Measurements from ENCODE around the gene VPS37B.

VPS37B gene

GRCh38 chr12:122848471-122849351 is 47.2 kb downstream of the VPS37B start:
- no peak for DNase-seq (ENCODE audit: low read depth)
- no peak overlapping the region for H3K4me3 ChIP-seq (ENCODE audit: low read depth, low read length)
- TF ChIP-seq, protein P1, sequence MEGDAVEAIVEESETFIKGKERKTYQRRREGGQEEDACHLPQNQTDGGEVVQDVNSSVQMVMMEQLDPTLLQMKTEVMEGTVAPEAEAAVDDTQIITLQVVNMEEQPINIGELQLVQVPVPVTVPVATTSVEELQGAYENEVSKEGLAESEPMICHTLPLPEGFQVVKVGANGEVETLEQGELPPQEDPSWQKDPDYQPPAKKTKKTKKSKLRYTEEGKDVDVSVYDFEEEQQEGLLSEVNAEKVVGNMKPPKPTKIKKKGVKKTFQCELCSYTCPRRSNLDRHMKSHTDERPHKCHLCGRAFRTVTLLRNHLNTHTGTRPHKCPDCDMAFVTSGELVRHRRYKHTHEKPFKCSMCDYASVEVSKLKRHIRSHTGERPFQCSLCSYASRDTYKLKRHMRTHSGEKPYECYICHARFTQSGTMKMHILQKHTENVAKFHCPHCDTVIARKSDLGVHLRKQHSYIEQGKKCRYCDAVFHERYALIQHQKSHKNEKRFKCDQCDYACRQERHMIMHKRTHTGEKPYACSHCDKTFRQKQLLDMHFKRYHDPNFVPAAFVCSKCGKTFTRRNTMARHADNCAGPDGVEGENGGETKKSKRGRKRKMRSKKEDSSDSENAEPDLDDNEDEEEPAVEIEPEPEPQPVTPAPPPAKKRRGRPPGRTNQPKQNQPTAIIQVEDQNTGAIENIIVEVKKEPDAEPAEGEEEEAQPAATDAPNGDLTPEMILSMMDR (IDR thresholded peaks at IDR 0.05; ENCODE audit: insufficient read depth, low read depth, low read length, missing control alignments): no peak

- TF ChIP-seq, protein P1 (IDR thresholded peaks at IDR 0.05; ENCODE audit: insufficient read depth, low read depth, low read length, missing control alignments): no peak
- no peak for DNase-seq (ENCODE audit: low read depth)
- no peak overlapping the region for H3K4me3 ChIP-seq (ENCODE audit: low read depth, low read length)
Measured at GRCh38 chr12:122847921-122848421, 48.0 kb downstream of the VPS37B start.

DNA sequence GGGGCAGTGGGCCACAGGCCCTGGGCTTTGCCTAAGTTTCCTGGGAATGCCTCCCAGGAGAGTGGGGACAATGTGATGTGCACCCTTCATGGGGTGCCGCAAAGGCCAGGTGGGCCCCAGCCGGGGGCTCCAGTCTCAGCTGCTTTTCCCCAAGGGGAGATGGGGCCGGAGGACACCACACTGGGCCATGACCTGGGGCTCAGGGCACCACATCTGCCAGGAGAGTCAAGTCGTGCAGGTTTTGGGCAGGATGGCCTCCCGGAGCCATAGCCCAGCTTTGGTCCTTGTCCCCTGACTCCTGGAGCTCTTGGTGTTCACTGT is 48.4 kb downstream of the VPS37B start:
- TF ChIP-seq, protein P1 (IDR thresholded peaks at IDR 0.05; ENCODE audit: insufficient read depth, low read depth, low read length, missing control alignments): no peak

GRCh38 chr12:122846622-122847515 is 49.1 kb downstream of the VPS37B start:
- TF ChIP-seq, protein P1 (IDR thresholded peaks at IDR 0.05; ENCODE audit: insufficient read depth, low read depth, low read length, missing control alignments): no peak
- no peak for DNase-seq (ENCODE audit: low read depth)
- H3K4me3 ChIP-seq (ENCODE audit: low read depth, low read length): no peak overlapping the region

More for the DNA sequence above, 48.4 kb downstream of the VPS37B start:
- no peak overlapping the region for H3K4me3 ChIP-seq (ENCODE audit: low read depth, low read length)
- no peak for DNase-seq (ENCODE audit: low read depth)

DNA sequence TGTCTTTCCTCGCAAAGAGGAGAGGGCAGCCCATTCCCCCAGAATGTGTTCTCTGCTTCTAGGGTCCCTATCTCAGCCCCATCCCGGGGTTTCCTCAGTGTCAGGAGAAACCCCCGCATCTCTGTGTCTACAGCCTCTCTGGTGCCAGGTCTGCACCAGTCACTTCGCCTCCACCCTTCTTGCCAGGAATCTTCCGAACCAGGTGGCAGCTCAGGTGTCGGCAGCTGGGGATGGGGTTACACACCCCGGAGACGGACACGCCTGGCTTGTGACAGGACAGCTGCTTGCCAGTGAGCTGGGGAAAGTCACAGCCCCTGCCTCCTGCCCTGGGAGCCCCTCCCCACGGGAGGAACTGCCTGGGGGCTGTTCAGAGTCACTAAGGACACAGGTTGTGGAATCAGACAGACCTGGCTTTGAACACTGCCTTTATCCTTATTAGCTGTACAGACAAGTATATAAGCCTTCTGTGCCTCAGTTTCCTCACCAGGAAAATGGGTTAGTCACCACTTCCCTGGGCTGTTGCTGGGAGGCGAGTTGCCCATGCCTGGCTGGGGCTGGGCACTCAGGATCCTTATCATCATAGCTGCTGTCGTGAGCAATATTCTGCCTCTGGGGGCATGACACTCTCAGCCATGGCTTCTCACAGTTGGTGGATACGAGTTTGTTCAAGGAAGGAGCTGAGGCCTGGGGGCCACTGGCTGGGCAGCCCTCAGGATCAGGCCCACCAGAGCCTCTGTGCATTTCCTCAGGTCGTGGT is 49.9 kb downstream of the VPS37B start:
- TF ChIP-seq, protein P1 (IDR thresholded peaks at IDR 0.05; ENCODE audit: insufficient read depth, low read depth, low read length, missing control alignments): no peak
- H3K4me3 ChIP-seq (ENCODE audit: low read depth, low read length): no peak overlapping the region
- DNase-seq (ENCODE audit: low read depth): no peak

All from GM12865 (cell line).